ENCODE results near the gene FAM110A.
"Not testable (repeated sequence)": the region's sequence is repeated elsewhere in the genome, so short reads cannot be mapped to it uniquely, and the experiment has no call there.

The FAM110A gene

GRCh38 chr20:840503-840857 is 7.0 kb downstream of the FAM110A start:
- peaks cover 49% of the 10 kb centered on the region for H3K4me1 Mint-ChIP-seq
- H3K4me3 Mint-ChIP-seq = peak overlapping the region; percentile 40
- no peak overlapping the region for H3K27ac Mint-ChIP-seq (ENCODE audit: low read depth)
- peaks cover 6% of the 10 kb centered on the region for H3K36me3 Mint-ChIP-seq (ENCODE audit: insufficient read depth)
- ATAC-seq (replicated peaks; ENCODE audit: extremely low read depth, poor library complexity, severe bottlenecking) = no peak
- DNase-seq (ENCODE audit: low spot score in 2 of 2) = no peak
- no peaks in the 10 kb centered on the region for H3K9me3 Mint-ChIP-seq
- H3K27me3 Mint-ChIP-seq = no peaks in the 10 kb centered on the region

GRCh38 chr20:840858-841567 is 7.5 kb downstream of the FAM110A start:
- ATAC-seq (replicated peaks; ENCODE audit: extremely low read depth, poor library complexity, severe bottlenecking) = no peak
- Mint-ChIP-seq H3K36me3 (ENCODE audit: insufficient read depth) (peaks cover 6% of the 10 kb centered on the region), H3K4me1 (peaks cover 47% of the 10 kb centered on the region), H3K9me3 (no peaks in the 10 kb centered on the region), H3K27me3 (no peaks in the 10 kb centered on the region), H3K27ac (ENCODE audit: low read depth) (no peak overlapping the region), H3K4me3 (peak overlapping the region; percentile 40)
- no peak for DNase-seq (ENCODE audit: low spot score in 2 of 2)

DNA sequence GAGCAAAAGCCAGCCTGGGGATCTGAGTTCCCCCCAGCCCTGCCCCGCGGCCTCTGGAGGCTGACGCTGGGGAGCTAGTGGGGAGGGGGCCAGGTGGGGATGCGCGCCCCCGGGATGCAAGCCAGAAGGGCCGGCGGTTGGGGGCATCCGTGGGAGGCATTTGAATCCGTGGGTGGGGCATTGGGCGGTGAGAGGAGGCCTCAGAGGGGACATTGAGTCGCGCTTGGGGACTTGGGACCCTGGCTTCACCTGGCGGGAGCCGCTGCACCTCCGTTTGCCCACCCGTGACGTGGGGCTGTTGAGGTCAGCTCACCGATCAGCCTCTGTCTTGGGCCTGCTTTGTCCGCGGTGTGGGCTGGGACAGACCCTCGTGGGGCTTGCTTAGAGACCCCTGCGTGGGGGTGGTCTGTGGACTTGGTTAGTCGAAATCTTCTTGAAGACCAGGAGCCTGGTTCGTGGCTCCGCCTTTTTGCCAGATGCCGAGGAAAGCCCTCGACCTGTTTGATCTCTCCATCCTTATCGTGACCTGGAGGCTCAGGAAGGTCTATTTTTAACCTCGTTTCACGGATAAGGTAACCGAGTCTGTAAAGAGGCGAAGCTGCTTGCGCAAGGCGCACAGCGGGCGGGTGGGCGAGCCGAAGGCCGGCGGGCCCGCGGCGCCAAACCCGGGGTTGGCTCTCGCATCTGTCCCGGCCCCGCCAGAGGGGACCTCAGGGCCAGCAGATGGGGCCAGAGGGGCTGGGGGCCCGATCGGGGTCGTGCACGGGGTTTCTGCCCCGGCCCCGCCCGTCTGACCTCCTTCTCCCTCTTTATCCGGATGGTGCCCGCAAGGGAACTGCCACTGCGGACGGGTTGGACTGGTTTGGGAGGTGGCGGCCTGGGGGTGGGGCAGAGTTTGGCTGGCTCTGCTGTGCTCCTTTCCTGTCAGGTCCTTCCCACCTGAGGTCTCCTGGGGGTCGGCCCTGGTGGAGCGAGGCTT is 8.3 kb downstream of the FAM110A start:
- H3K27me3 Mint-ChIP-seq = no peaks in the 10 kb centered on the region
- no peak for DNase-seq (ENCODE audit: low spot score in 2 of 2)
- peaks cover 47% of the 10 kb centered on the region for H3K4me1 Mint-ChIP-seq
- H3K36me3 Mint-ChIP-seq (ENCODE audit: insufficient read depth) = peaks cover 8% of the 10 kb centered on the region
- H3K4me3 Mint-ChIP-seq = peak overlapping the region; percentile 20
- H3K9me3 Mint-ChIP-seq = no peaks in the 10 kb centered on the region
- ATAC-seq (replicated peaks; ENCODE audit: extremely low read depth, poor library complexity, severe bottlenecking) = no peak
- no peak overlapping the region for H3K27ac Mint-ChIP-seq (ENCODE audit: low read depth)

DNA sequence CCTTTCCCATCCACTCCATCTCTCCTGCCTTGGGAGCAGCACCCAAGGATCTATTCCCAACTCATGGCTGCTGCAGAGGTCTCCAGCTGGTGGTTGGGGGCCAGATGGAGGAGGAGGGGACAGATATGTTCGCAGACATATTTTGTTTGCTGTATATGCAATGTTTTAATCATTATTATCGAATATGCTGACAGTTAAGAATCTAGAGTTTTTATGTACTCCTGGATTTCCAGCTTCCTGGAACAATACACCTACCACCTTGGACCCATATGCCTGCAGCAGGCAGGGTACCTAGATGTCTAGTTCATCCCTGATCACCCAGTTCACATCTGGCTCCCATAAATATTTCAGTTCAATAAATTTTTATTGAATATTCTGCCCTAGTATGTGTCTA is 9.0 kb downstream of the FAM110A start:
- Mint-ChIP-seq H3K27ac (ENCODE audit: low read depth) (no peak overlapping the region), H3K36me3 (ENCODE audit: insufficient read depth) (peaks cover 7% of the 10 kb centered on the region), H3K4me1 (peaks cover 49% of the 10 kb centered on the region), H3K27me3 (no peaks in the 10 kb centered on the region), H3K4me3 (no peak overlapping the region), H3K9me3 (no peaks in the 10 kb centered on the region)
- ATAC-seq (replicated peaks; ENCODE audit: extremely low read depth, poor library complexity, severe bottlenecking) (no peak), DNase-seq (ENCODE audit: low spot score in 2 of 2) (no peak)

DNA sequence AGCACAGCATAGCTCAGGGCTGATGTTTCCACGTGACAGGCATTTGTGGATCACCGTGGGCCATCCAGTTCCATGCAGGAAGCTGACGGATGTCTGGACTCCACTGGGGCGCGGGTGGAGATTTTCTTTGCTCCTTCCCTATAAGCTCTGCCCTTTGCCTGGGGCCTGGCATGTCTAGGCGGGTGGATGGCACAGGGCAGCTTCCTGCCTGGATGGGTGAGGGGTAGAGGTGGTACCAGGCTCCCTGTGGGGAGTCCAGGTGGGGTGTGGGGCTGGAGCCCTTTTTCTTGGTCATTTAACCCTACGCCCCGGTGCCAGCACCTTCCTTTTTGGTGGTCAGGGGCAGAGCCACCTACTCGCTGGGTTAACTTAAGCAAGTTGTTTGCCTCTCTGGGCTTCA is 10.4 kb downstream of the FAM110A start:
- DNase-seq (ENCODE audit: low spot score in 2 of 2) = no peak
- Mint-ChIP-seq H3K27me3 (no peaks in the 10 kb centered on the region), H3K27ac (ENCODE audit: low read depth) (peak overlapping the region; percentile 85), H3K9me3 (no peaks in the 10 kb centered on the region), H3K4me1 (peaks cover 45% of the 10 kb centered on the region), H3K4me3 (no peak overlapping the region), H3K36me3 (ENCODE audit: insufficient read depth) (peaks cover 6% of the 10 kb centered on the region)
- no peak for ATAC-seq (replicated peaks; ENCODE audit: extremely low read depth, poor library complexity, severe bottlenecking)

GRCh38 chr20:844473-845225 is 11.1 kb downstream of the FAM110A start:
- peaks cover 6% of the 10 kb centered on the region for H3K36me3 Mint-ChIP-seq (ENCODE audit: insufficient read depth)
- H3K27me3 Mint-ChIP-seq = no peaks in the 10 kb centered on the region
- H3K27ac Mint-ChIP-seq (ENCODE audit: low read depth) = peak overlapping the region; percentile 85
- ATAC-seq (replicated peaks; ENCODE audit: extremely low read depth, poor library complexity, severe bottlenecking) (peak; percentile 92), DNase-seq (ENCODE audit: low spot score in 2 of 2) (peak; percentile 69 to 77)
- H3K4me1 Mint-ChIP-seq = peaks cover 47% of the 10 kb centered on the region
- peak overlapping the region; percentile 96 for H3K4me3 Mint-ChIP-seq
- no peaks in the 10 kb centered on the region for H3K9me3 Mint-ChIP-seq

DNA sequence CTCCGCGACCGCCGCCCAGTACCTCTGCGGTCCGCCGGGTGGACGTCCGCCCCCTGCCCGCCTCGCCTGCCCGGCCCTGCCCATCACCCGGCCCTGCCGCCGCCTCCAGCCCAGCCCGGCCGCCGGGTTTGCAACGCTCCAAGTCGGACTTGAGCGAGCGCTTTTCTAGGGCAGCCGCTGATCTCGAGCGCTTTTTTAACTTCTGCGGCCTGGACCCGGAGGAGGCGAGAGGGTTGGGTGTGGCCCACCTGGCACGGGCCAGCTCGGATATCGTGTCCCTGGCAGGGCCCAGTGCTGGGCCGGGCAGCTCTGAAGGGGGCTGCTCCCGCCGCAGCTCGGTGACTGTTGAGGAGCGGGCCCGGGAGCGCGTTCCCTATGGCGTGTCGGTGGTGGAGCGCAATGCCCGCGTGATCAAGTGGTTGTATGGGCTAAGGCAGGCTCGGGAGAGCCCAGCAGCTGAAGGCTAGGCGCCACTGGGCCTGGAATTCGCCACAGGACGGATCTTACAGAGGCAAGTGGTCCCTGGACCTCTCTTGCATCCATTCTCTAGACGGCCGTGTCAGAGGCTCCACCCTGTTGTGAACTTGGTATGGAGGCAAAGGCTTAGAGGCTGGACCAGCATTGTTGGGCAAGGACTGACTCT is 11.8 kb downstream of the FAM110A start:
- Mint-ChIP-seq H3K9me3 (no peaks in the 10 kb centered on the region), H3K36me3 (ENCODE audit: insufficient read depth) (peaks cover 6% of the 10 kb centered on the region)
- no peak for ATAC-seq (replicated peaks; ENCODE audit: extremely low read depth, poor library complexity, severe bottlenecking)

GRCh38 chr20:845941-846893 is 12.7 kb downstream of the FAM110A start:
- Mint-ChIP-seq H3K27ac (ENCODE audit: low read depth) (peak overlapping the region; percentile 99), H3K36me3 (ENCODE audit: insufficient read depth) (peaks cover 8% of the 10 kb centered on the region), H3K27me3 (no peaks in the 10 kb centered on the region), H3K4me1 (peaks cover 53% of the 10 kb centered on the region), H3K9me3 (no peaks in the 10 kb centered on the region), H3K4me3 (peak overlapping the region; percentile 96)
- DNase-seq (ENCODE audit: low spot score in 2 of 2) = no peak
- no peak for ATAC-seq (replicated peaks; ENCODE audit: extremely low read depth, poor library complexity, severe bottlenecking)

More for the DNA sequence above, 11.8 kb downstream of the FAM110A start:
- H3K27ac Mint-ChIP-seq (ENCODE audit: low read depth) = peak overlapping the region; percentile 99
- peak overlapping the region; percentile 96 for H3K4me3 Mint-ChIP-seq
- DNase-seq (ENCODE audit: low spot score in 2 of 2) = no peak
- H3K27me3 Mint-ChIP-seq = no peaks in the 10 kb centered on the region
- H3K4me1 Mint-ChIP-seq = peaks cover 46% of the 10 kb centered on the region

GRCh38 chr20:846894-847278 is 13.4 kb downstream of the FAM110A start:
- H3K27ac Mint-ChIP-seq (ENCODE audit: low read depth) = peak overlapping the region; percentile 99
- ATAC-seq (replicated peaks; ENCODE audit: extremely low read depth, poor library complexity, severe bottlenecking) (peak; percentile 59), DNase-seq (ENCODE audit: low spot score in 2 of 2) (peak; percentile 35 to 41)
- no peaks in the 10 kb centered on the region for H3K27me3 Mint-ChIP-seq
- H3K36me3 Mint-ChIP-seq (ENCODE audit: insufficient read depth) = peaks cover 10% of the 10 kb centered on the region
- H3K4me3 Mint-ChIP-seq = peak overlapping the region; percentile 96
- H3K4me1 Mint-ChIP-seq = peaks cover 60% of the 10 kb centered on the region
- H3K9me3 Mint-ChIP-seq = no peaks in the 10 kb centered on the region

- Mint-ChIP-seq H3K27ac (ENCODE audit: low read depth) (no peak overlapping the region), H3K27me3 (no peaks in the 10 kb centered on the region), H3K36me3 (ENCODE audit: insufficient read depth) (peaks cover 10% of the 10 kb centered on the region), H3K4me3 (peak overlapping the region; percentile 96), H3K9me3 (no peaks in the 10 kb centered on the region), H3K4me1 (peaks cover 62% of the 10 kb centered on the region)
- DNase-seq (ENCODE audit: low spot score in 2 of 2) = no peak
- no peak for ATAC-seq (replicated peaks; ENCODE audit: extremely low read depth, poor library complexity, severe bottlenecking)
Observed at GRCh38 chr20:848193-848592, 14.7 kb downstream of the FAM110A start.

DNA sequence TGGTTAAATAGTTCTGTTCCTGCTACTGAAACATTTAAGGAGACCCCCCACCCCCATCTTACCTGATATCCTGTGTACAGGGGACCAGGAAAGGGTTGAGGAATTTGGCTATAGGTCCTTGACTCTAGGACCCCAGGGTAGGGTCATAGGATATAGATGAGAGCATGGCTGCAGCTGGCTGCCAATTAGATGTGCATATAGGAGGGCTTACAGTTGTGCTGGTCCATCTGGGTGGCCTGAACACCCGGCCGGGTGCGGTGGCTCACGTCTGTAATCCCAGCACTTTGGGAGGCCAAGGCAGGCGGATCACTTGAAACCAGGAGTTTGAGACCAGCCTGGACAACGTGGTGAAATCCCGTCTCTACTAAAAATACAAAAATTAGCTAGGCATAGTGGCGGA is 15.2 kb downstream of the FAM110A start:
- ATAC-seq (replicated peaks; ENCODE audit: extremely low read depth, poor library complexity, severe bottlenecking); H3K4me3 Mint-ChIP-seq; DNase-seq (ENCODE audit: low spot score in 2 of 2); H3K9me3 Mint-ChIP-seq; H3K27ac Mint-ChIP-seq (ENCODE audit: low read depth); H3K27me3 Mint-ChIP-seq: not testable (repeated sequence)
- Mint-ChIP-seq H3K4me1 (peaks cover 67% of the 10 kb centered on the region), H3K36me3 (ENCODE audit: insufficient read depth) (peaks cover 11% of the 10 kb centered on the region)

Measured in central memory CD8-positive, alpha-beta T cell (primary cell).